Measurements from ENCODE around the gene FBXL16. TPM values are rescaled to one million over a fixed set of nuclear protein-coding genes. Genes with fewer than 3 reads are reported as not detected.
A peak's percentile ranks its signal among the peaks of the same experiment; 100 is the strongest.

FBXL16 gene
- total and polyA plus RNA-seq, 2 experiments from 2014 or later, result 8.9 to 12.6 TPM

- H3K4me3 Mint-ChIP-seq, result peak overlapping the region; percentile 76
- H4K20me1 ChIP-seq (replicated peaks; ENCODE audit: insufficient read depth), result no peaks in the 10 kb centered on the region
- peak overlapping the region; percentile 96 for H3K4me3 ChIP-seq
- peaks cover 19% of the 10 kb centered on the region for H3K36me3 Mint-ChIP-seq (ENCODE audit: low read depth)
- no peaks in the 10 kb centered on the region for H3K9me3 Mint-ChIP-seq
- DNase-seq (ENCODE audit: low spot score) (no peak), ATAC-seq (peak; percentile 36)
- H3K79me2 ChIP-seq (replicated peaks; ENCODE audit: insufficient read depth), result no peaks in the 10 kb centered on the region
- TF ChIP-seq JUNB (IDR thresholded peaks at IDR 0.05; ENCODE audit: unreplicated experiment) (no peak), POLR2AphosphoS5 (IDR thresholded peaks at IDR 0.05; ENCODE audit: low read depth) (no peak), EZH2phosphoT487 (IDR thresholded peaks at IDR 0.05; ENCODE audit: unreplicated experiment) (no peak), CTCF (conservative IDR thresholded peaks at IDR 0.05; ENCODE audit: low read depth in 2 of 2) (no peak), ZNF331 (CRISPR knock-in tag; IDR thresholded peaks at IDR 0.05; ENCODE audit: low read depth) (no peak), STAT1 (IDR thresholded peaks at IDR 0.05; ENCODE audit: unreplicated experiment) (no peak), NANOG (IDR thresholded peaks at IDR 0.05; ENCODE audit: borderline replicate concordance) (no peak), ZNF114 (CRISPR knock-in tag; IDR thresholded peaks at IDR 0.05) (no peak), CREB1 (CRISPR knock-in tag; IDR thresholded peaks at IDR 0.05; ENCODE audit: low read depth) (no peak), ZNF462 (CRISPR knock-in tag; IDR thresholded peaks at IDR 0.05) (no peak), EZH2 (IDR thresholded peaks at IDR 0.05; ENCODE audit: low read depth, unreplicated experiment) (no peak)
- TF ChIP-seq, protein P1, sequence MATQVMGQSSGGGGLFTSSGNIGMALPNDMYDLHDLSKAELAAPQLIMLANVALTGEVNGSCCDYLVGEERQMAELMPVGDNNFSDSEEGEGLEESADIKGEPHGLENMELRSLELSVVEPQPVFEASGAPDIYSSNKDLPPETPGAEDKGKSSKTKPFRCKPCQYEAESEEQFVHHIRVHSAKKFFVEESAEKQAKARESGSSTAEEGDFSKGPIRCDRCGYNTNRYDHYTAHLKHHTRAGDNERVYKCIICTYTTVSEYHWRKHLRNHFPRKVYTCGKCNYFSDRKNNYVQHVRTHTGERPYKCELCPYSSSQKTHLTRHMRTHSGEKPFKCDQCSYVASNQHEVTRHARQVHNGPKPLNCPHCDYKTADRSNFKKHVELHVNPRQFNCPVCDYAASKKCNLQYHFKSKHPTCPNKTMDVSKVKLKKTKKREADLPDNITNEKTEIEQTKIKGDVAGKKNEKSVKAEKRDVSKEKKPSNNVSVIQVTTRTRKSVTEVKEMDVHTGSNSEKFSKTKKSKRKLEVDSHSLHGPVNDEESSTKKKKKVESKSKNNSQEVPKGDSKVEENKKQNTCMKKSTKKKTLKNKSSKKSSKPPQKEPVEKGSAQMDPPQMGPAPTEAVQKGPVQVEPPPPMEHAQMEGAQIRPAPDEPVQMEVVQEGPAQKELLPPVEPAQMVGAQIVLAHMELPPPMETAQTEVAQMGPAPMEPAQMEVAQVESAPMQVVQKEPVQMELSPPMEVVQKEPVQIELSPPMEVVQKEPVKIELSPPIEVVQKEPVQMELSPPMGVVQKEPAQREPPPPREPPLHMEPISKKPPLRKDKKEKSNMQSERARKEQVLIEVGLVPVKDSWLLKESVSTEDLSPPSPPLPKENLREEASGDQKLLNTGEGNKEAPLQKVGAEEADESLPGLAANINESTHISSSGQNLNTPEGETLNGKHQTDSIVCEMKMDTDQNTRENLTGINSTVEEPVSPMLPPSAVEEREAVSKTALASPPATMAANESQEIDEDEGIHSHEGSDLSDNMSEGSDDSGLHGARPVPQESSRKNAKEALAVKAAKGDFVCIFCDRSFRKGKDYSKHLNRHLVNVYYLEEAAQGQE (IDR thresholded peaks at IDR 0.05; ENCODE audit: unreplicated experiment), result no peak
- TF ChIP-seq, protein P2, sequence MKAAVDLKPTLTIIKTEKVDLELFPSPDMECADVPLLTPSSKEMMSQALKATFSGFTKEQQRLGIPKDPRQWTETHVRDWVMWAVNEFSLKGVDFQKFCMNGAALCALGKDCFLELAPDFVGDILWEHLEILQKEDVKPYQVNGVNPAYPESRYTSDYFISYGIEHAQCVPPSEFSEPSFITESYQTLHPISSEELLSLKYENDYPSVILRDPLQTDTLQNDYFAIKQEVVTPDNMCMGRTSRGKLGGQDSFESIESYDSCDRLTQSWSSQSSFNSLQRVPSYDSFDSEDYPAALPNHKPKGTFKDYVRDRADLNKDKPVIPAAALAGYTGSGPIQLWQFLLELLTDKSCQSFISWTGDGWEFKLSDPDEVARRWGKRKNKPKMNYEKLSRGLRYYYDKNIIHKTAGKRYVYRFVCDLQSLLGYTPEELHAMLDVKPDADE (IDR thresholded peaks at IDR 0.05), result no peak
- no peaks in the 10 kb centered on the region; the same call in 1 of the 2 replicates for H3K4me1 ChIP-seq (ENCODE audit: insufficient read depth)
- no peak overlapping the region for H3K27ac Mint-ChIP-seq
- no peaks in the 10 kb centered on the region for H3K36me3 ChIP-seq (ENCODE audit: insufficient read depth)
- peaks cover 13% of the 10 kb centered on the region for H3K4me1 Mint-ChIP-seq
- no peaks in the 10 kb centered on the region for H3K27me3 ChIP-seq (ENCODE audit: insufficient read depth)
- no peak overlapping the region for H3K27ac ChIP-seq (ENCODE audit: low read depth)
- H3F3A ChIP-seq (replicated peaks; ENCODE audit: low read depth), result 0 out of 2 replicates have a peak, but pooled peaks cover 6% of the 10 kb centered on the region
- peak overlapping the region; percentile 95 for H3K4me2 ChIP-seq
- H2AFZ ChIP-seq, result peak overlapping the region; percentile 81
- no peaks in the 10 kb centered on the region for H3K9me2 ChIP-seq (ENCODE audit: insufficient read depth)
- H3K27me3 Mint-ChIP-seq (ENCODE audit: insufficient read depth, low read depth, poor library complexity), result peaks cover 17% of the 10 kb centered on the region
Measured at GRCh38 chr16:740459-740763, 34.8 kb upstream of the FBXL16 start.

Measured in GM23338 (cell line).